HepG2 (cell line): Measurements from ENCODE around the gene SIX5. TPM values are rescaled to one million over a fixed set of nuclear protein-coding genes. Genes with fewer than 3 reads are reported as not detected.

Experiments used
- ATAC-seq: fragments of 200-7000 bp; cut with Tn5 transposase; 3 replicates; pipeline ENCODE4 v1.9.1; 2020; ENCODE audit warnings: mild to moderate bottlenecking, moderate library complexity
- BruUV-seq: library from RNA; stranded (reverse); fragments of 400-500 nt; replicated peaks from 2 replicates; lab custom pipeline; 2021; lab: Mats Ljungman, UMichigan
- CTCF ChIA-PET: fragments of 300-600 bp; formaldehyde crosslinking; extraction: SDS; loops from one replicate; lab custom pipeline; 2021; ENCODE audit warnings: low total read pairs, inconsistent platforms, low intra/inter-chr PET ratio; lab: Yijun Ruan, JAX
- POLR2A ChIA-PET: fragments of 350-600 bp; sonication (Branson Sonifier 250); formaldehyde crosslinking; loops from one replicate; lab custom pipeline; 2020; ENCODE audit warnings: antibody characterized with exemption, inconsistent platforms; lab: Yijun Ruan, JAX
- DNase-seq: peaks from one replicate; pipeline ENCODE4 v3.0.0-alpha.2; 2015; ENCODE audit warnings: low spot score
- FAIRE-seq: peaks from 3 replicates; lab custom pipeline; 2011; peaks lifted over from hg19 to GRCh38; lab: Jason Lieb, UNC
- H2AFZ ChIP-seq: one replicate; pipeline ENCODE4 v1.6.1; 2011; ENCODE audit warnings: low read length, inconsistent platforms
- H3K27ac ChIP-seq: fragments of 300-600 bp; 3 replicates; pipeline ENCODE4 v1.8.0; 2011; ENCODE audit warnings: mixed run types, mild to moderate bottlenecking, mixed read lengths, low read length, inconsistent platforms; ENCODE audit not compliant: insufficient read depth; ENCODE audit errors: extremely low read length
- H3K27me3 ChIP-seq, 2 experiments: fragments of 200-600 bp in 1 of 2; 2 replicates in 1 of 2; 3 replicates in 1 of 2; pipeline versions ENCODE4 v1.6.0 to v1.8.0; 2011; ENCODE audit warnings: low read length in 2 of 2, mild to moderate bottlenecking in 2 of 2, moderate library complexity in 2 of 2, inconsistent platforms in 1 of 2; ENCODE audit not compliant: insufficient read depth in 2 of 2, control insufficient read depth in 1 of 2
- H3K36me3 ChIP-seq, 2 experiments: fragments of 200-600 bp in 1 of 2; replicated peaks in 1 of 2; 2 replicates in 1 of 2; 3 replicates in 1 of 2; pipeline versions ENCODE4 v1.5.1 to v1.8.0; 2011; ENCODE audit warnings: low read length in 2 of 2, inconsistent platforms in 1 of 2; ENCODE audit not compliant: insufficient read depth in 2 of 2, control insufficient read depth in 1 of 2
- H3K4me1 ChIP-seq: 2 replicates; pipeline ENCODE4 v1.5.1; 2012; ENCODE audit warnings: low read length, inconsistent platforms; ENCODE audit not compliant: insufficient read depth
- H3K4me2 ChIP-seq: 2 replicates; pipeline ENCODE4 v1.6.0; 2011; ENCODE audit warnings: low read depth, low read length, inconsistent platforms
- H3K4me3 ChIP-seq, 3 experiments: fragments of 200-600 bp in 1 of 3; sonication (generic), shearing (Covaris generic) in 1 of 3; replicated peaks in 1 of 3; 2 replicates each; pipeline ENCODE4 v1.5.1; 2011 to 2016; ENCODE audit warnings: low read length in 3 of 3, inconsistent platforms in 2 of 3, low read depth in 2 of 3, mild to moderate bottlenecking in 2 of 3, control low read depth in 1 of 3, mixed read lengths in 1 of 3; ENCODE audit not compliant: insufficient read depth in 1 of 3
- H3K79me2 ChIP-seq: one replicate; pipeline ENCODE4 v1.6.1; 2011; ENCODE audit warnings: low read length, inconsistent platforms; ENCODE audit not compliant: insufficient read depth
- H3K9ac ChIP-seq: 2 replicates; pipeline ENCODE4 v1.6.0; 2011; ENCODE audit warnings: mild to moderate bottlenecking, low read depth, low read length, inconsistent platforms; ENCODE audit not compliant: insufficient read depth
- H3K9me3 ChIP-seq: 2 replicates; pipeline ENCODE4 v1.5.1; 2012; ENCODE audit warnings: mild to moderate bottlenecking, low read length
- H4K20me1 ChIP-seq: 2 replicates; pipeline ENCODE4 v1.6.0; 2011; ENCODE audit warnings: inconsistent platforms, mild to moderate bottlenecking, low read length, moderate library complexity; ENCODE audit not compliant: insufficient read depth
- ASH2L ChIP-seq: fragments of 300-600, 200-600 bp; sonication (generic); IDR thresholded peaks from 2 replicates; pipeline ENCODE4 v1.7.0; 2017; ENCODE audit warnings: low read depth, mild to moderate bottlenecking, moderate library complexity, mixed read lengths, low read length; ENCODE audit not compliant: insufficient read length
- CC2D1A ChIP-seq: sonication (generic); formaldehyde crosslinking; IDR thresholded peaks from 2 replicates; pipeline ENCODE4 v1.8.1; 2023; ENCODE audit warnings: mild to moderate bottlenecking, missing genetic modification reagents
- CREM ChIP-seq, 2 experiments: sonication (generic) in 1 of 2; formaldehyde crosslinking in 1 of 2; IDR thresholded peaks; 2 replicates each; pipeline versions ENCODE4 v1.4.0 to v1.6.1; 2016 to 2020; ENCODE audit warnings: antibody characterized with exemption in 1 of 2, mild to moderate bottlenecking in 1 of 2, missing genetic modification reagents in 1 of 2
- PITX1 ChIP-seq: sonication (generic); formaldehyde crosslinking; IDR thresholded peaks from 2 replicates; pipeline ENCODE4 v1.5.1; 2020; ENCODE audit warnings: mild to moderate bottlenecking, missing genetic modification reagents
- YEATS4 ChIP-seq: sonication (generic); formaldehyde crosslinking; IDR thresholded peaks from 2 replicates; pipeline ENCODE4 v1.4.0; 2020; ENCODE audit warnings: missing genetic modification reagents, borderline replicate concordance
- ZNF768 ChIP-seq: sonication (generic); formaldehyde crosslinking; IDR thresholded peaks from 2 replicates; pipeline ENCODE4 v1.4.0; 2020; ENCODE audit warnings: missing genetic modification reagents
- ZNF772 ChIP-seq: sonication (generic); formaldehyde crosslinking; IDR thresholded peaks from 2 replicates; pipeline ENCODE4 v1.5.0; 2020; ENCODE audit warnings: mild to moderate bottlenecking, missing genetic modification reagents
- WGBS: methylation state at CpG from one replicate; pipeline ENCODE4 v1.1.6; 2017; ENCODE audit warnings: low lambda C conversion rate; 5-methylcytosine and 5-hydroxymethylcytosine counted together
- in situ Hi-C: cut with HindIII; loops from 2 replicates; pipeline ENCODE4 v1.10.0; 2017; ENCODE audit warnings: low pct_unique_long_range_greater_than_20kb; ENCODE audit not compliant: extremely low pct_ligation_motif_present
- intact Hi-C: fragments of 100-400 bp; cut with micrococcal nuclease; formaldehyde crosslinking; loops from one replicate; pipeline ENCODE4 v1.10.0; 2022; ENCODE audit not compliant: unreplicated experiment
- polyA plus RNA-seq, 8 experiments: library from polyadenylated mRNA; depleted of rRNA in 3 of 8; stranded (reverse) in 7 of 8; unstranded in 1 of 8; fragments of >200 nt; fragmentation: Illumina TruSeq in 4 of 8; extraction: Trizol in 4 of 8; gene quantifications; 2 replicates each; pipeline versions ENCODE4 v1.2.1 to v1.2.3, GENCODE V29; 2011 to 2016; ENCODE audit warnings: low read depth in 4 of 8, missing spikeins in 1 of 8, mixed read lengths in 1 of 8; ENCODE audit not compliant: insufficient read depth in 1 of 8
- total RNA-seq, 5 experiments: library from RNA; depleted of rRNA; stranded (reverse); fragments of >200 nt; fragmentation: Illumina TruSeq; extraction: Trizol; gene quantifications; 2 replicates each; pipeline ENCODE4 v1.2.3, GENCODE V29; 2016; ENCODE audit warnings: low read depth in 1 of 5
- TF ChIP-seq, protein P1 (sequence below), 2 experiments: fragments of 450-650 bp in 1 of 2; sonication (generic) in 1 of 2; formaldehyde crosslinking; IDR thresholded peaks; 2 replicates each; pipeline versions ENCODE4 v1.5.0 to v1.8.0; 2020 to 2022; ENCODE audit warnings: mild to moderate bottlenecking in 1 of 2, missing genetic modification reagents in 1 of 2
- TF ChIP-seq, protein P2 (sequence below): sonication (generic); formaldehyde crosslinking; IDR thresholded peaks from 2 replicates; pipeline ENCODE4 v1.9.0; 2021; ENCODE audit warnings: missing genetic modification reagents, borderline replicate concordance
- TF ChIP-seq, protein P3 (sequence below): IDR thresholded peaks from 2 replicates; pipeline ENCODE4 v1.6.1; 2012; ENCODE audit warnings: inconsistent platforms
- TF ChIP-seq, protein P4 (sequence below): sonication (generic); formaldehyde crosslinking; IDR thresholded peaks from 2 replicates; pipeline ENCODE4 v1.4.0; 2020; ENCODE audit warnings: mild to moderate bottlenecking, missing genetic modification reagents

SIX5 gene
- total and polyA plus RNA-seq, 2 of the 13 experiments (the other 11 are each of a cell fraction or from before 2014, with no cell fraction given) = 7.7 to 10.5 TPM

DNA sequence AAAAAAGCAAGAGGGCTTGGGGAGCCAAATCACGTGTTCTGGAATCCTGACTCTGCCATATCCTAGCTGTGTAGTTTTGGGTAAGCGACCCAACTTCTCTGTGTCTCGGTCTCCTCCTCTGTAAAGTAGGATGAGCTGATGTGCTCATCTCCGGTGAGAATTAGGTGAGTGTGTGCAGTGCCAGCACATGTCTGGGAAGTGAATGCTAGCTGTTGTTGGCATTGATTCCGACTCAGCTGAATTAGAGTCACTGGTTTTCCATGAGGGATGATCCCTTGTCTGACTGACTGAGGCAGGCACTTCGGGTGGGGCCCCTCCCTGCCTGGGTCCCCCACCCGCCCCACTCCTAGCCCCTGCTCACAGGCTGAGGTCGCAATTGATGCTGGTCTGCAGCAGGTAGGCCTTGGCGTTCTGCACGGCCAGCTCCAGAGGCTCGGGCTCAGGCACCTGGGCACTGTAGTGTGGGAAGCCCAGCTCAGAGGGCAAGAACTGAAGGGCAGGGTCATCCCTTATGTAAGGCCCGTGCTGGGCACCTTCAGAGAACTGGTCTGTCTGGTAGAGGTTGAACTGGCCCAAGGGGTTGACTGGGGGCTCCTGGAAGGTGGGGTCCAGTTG lies 45.2 kb upstream of the SIX5 start:
- CTCF ChIA-PET = no interaction called here
- no peak overlapping the region for H3K4me2 ChIP-seq

DNA sequence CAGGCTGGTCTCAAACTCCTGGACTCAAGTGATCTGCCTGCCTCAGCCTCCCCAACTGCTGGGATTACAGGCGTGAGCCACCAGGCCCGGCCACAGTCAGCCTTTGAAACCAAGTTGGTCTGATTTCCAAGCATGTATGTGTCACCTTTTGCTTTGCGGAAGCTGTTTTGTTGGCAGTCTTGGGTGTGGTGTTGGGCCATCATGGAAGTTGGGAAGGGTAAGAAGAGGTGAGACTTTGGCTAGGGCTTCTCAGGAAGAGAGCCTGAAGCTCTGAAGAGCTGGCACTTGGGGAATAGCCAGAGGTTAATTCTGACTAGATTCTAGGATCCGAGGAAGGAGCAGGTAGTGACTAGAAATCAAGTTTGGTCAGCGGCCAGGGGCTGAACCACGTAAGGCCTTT lies 43.2 kb upstream of the SIX5 start:
- Histone ChIP-seq H3K4me2 (no peak overlapping the region), H3K4me1 (peaks cover 8% of the 10 kb centered on the region), H3K9ac (no peak overlapping the region), H3K27me3 (no peaks in the 10 kb centered on the region; a peak in 1 of 5 replicates), H3K4me3 (no peak overlapping the region), H4K20me1 (no peaks in the 10 kb centered on the region), H3K9me3 (no peaks in the 10 kb centered on the region), H3K27ac (no peak overlapping the region), H2AFZ (no peak overlapping the region), H3K79me2 (no peaks in the 10 kb centered on the region), H3K36me3 (peaks cover 0 to 1% of the 10 kb centered on the region in 2 experiments; a peak in 1 of 5 replicates)
- no peak for DNase-seq
- intact Hi-C loops = no loop called here
- BruUV-seq = no TSS peak
- POLR2A ChIA-PET = interaction anchor here (1.1 kb wide), 1 partner anchor 183 kb away, joined by 3 read pairs; the partner anchor contains the start of gene CCDC61
- WGBS = 58% methylated on average over 4 of the region's 6 CpGs
- in situ Hi-C loops = loop anchor here (10.0 kb wide), 1 partner anchor 203 kb away; no protein-coding TSS in a partner anchor
- no peak for FAIRE-seq
- ATAC-seq = no peak
- CTCF ChIA-PET = no interaction called here
- TF ChIP-seq ASH2L (no peak), CC2D1A (no peak), CREM (IDR thresholded peaks at IDR 0.05) (no peak), CREM (CRISPR knock-in tag; IDR thresholded peaks at IDR 0.05) (no peak), YEATS4 (CRISPR knock-in tag) (no peak), PITX1 (no peak)
- TF ChIP-seq, protein P1, sequence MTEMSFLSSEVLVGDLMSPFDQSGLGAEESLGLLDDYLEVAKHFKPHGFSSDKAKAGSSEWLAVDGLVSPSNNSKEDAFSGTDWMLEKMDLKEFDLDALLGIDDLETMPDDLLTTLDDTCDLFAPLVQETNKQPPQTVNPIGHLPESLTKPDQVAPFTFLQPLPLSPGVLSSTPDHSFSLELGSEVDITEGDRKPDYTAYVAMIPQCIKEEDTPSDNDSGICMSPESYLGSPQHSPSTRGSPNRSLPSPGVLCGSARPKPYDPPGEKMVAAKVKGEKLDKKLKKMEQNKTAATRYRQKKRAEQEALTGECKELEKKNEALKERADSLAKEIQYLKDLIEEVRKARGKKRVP (CRISPR knock-in tag; IDR thresholded peaks at IDR 0.05) = no peak
- TF ChIP-seq, protein P2, sequence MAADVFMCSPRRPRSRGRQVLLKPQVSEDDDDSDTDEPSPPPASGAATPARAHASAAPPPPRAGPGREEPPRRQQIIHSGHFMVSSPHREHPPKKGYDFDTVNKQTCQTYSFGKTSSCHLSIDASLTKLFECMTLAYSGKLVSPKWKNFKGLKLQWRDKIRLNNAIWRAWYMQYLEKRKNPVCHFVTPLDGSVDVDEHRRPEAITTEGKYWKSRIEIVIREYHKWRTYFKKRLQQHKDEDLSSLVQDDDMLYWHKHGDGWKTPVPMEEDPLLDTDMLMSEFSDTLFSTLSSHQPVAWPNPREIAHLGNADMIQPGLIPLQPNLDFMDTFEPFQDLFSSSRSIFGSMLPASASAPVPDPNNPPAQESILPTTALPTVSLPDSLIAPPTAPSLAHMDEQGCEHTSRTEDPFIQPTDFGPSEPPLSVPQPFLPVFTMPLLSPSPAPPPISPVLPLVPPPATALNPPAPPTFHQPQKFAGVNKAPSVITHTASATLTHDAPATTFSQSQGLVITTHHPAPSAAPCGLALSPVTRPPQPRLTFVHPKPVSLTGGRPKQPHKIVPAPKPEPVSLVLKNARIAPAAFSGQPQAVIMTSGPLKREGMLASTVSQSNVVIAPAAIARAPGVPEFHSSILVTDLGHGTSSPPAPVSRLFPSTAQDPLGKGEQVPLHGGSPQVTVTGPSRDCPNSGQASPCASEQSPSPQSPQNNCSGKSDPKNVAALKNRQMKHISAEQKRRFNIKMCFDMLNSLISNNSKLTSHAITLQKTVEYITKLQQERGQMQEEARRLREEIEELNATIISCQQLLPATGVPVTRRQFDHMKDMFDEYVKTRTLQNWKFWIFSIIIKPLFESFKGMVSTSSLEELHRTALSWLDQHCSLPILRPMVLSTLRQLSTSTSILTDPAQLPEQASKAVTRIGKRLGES (CRISPR knock-in tag) = no peak
- TF ChIP-seq, protein P3, sequence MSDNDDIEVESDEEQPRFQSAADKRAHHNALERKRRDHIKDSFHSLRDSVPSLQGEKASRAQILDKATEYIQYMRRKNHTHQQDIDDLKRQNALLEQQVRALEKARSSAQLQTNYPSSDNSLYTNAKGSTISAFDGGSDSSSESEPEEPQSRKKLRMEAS = no peak
- TF ChIP-seq, protein P4, sequence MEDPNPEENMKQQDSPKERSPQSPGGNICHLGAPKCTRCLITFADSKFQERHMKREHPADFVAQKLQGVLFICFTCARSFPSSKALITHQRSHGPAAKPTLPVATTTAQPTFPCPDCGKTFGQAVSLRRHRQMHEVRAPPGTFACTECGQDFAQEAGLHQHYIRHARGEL = no peak

More for the DNA sequence above, 45.2 kb upstream of the SIX5 start:
- TF ChIP-seq ZNF768 (CRISPR knock-in tag) (no peak), ZNF772 (CRISPR knock-in tag) (no peak)
- intact Hi-C loops (no loop called here), in situ Hi-C loops (loop anchor here (10.0 kb wide), 1 partner anchor 201 kb away; no protein-coding TSS in a partner anchor)
- BruUV-seq = no TSS peak
- peaks cover 7% of the 10 kb centered on the region for H3K4me1 ChIP-seq
- no peak overlapping the region for H3K9ac ChIP-seq
- H3K4me3 ChIP-seq = no peak overlapping the region
- 97% methylated on average over 6 of the region's 12 CpGs for WGBS
- FAIRE-seq (no peak), DNase-seq (no peak), ATAC-seq (no peak)
- H4K20me1 ChIP-seq = no peaks in the 10 kb centered on the region
- POLR2A ChIA-PET = interaction anchor here (1.2 kb wide), 1 partner anchor 21 kb away, joined by 3 read pairs; the partner anchor contains the start of gene DMWD
- H3K27ac ChIP-seq = no peak overlapping the region
- H2AFZ ChIP-seq = no peak overlapping the region
- H3K9me3 ChIP-seq = no peaks in the 10 kb centered on the region
- peaks cover 0 to 1% of the 10 kb centered on the region in 2 experiments; a peak in 1 of 5 replicates for H3K36me3 ChIP-seq
- no peaks in the 10 kb centered on the region for H3K79me2 ChIP-seq
- no peaks in the 10 kb centered on the region for H3K27me3 ChIP-seq
